GM18909 (cell line): ENCODE measurements around the gene FLVCR2.
"Not testable (repeated sequence)": the region's sequence is repeated elsewhere in the genome, so short reads cannot be mapped to it uniquely, and the experiment has no call there.

Experiments
- ATAC-seq: cut with Tn5 transposase; IDR thresholded peaks from one replicate; pipeline ENCODE4 v1.9.1; 2021; ENCODE audit warnings: mild to moderate bottlenecking; ENCODE audit not compliant: unreplicated experiment, poor library complexity

FLVCR2 gene

GRCh38 chr14:75587388-75587787 lies 9.0 kb downstream of the FLVCR2 start:
- no peak for ATAC-seq

GRCh38 chr14:75589931-75590330 lies 11.5 kb downstream of the FLVCR2 start:
- no peak for ATAC-seq

GRCh38 chr14:75591331-75591946 lies 13.0 kb downstream of the FLVCR2 start:
- no peak for ATAC-seq

- no peak for ATAC-seq
Measured at GRCh38 chr14:75591987-75592575, 13.7 kb downstream of the FLVCR2 start.

GRCh38 chr14:75595226-75595625 lies 16.8 kb downstream of the FLVCR2 start:
- ATAC-seq = no peak

GRCh38 chr14:75597149-75597548 lies 18.7 kb downstream of the FLVCR2 start:
- no peak for ATAC-seq

GRCh38 chr14:75600100-75600499 lies 21.7 kb downstream of the FLVCR2 start:
- ATAC-seq = not testable (repeated sequence)

- not testable (repeated sequence) for ATAC-seq
Measured at GRCh38 chr14:75601061-75601460, 22.6 kb downstream of the FLVCR2 start.

GRCh38 chr14:75602503-75602902 lies 24.1 kb downstream of the FLVCR2 start:
- ATAC-seq = no peak

- ATAC-seq = no peak
Measured at GRCh38 chr14:75604979-75605851, 26.8 kb downstream of the FLVCR2 start.

GRCh38 chr14:75605916-75606315 lies 27.5 kb downstream of the FLVCR2 start:
- ATAC-seq = no peak

- no peak for ATAC-seq
Measured at GRCh38 chr14:75607044-75607443, 28.6 kb downstream of the FLVCR2 start.

- ATAC-seq = no peak
Measured at GRCh38 chr14:75607842-75608640, 29.6 kb downstream of the FLVCR2 start.

- ATAC-seq = no peak
Measured at GRCh38 chr14:75609116-75609515, 30.7 kb downstream of the FLVCR2 start.

GRCh38 chr14:75609606-75610475 lies 31.4 kb downstream of the FLVCR2 start:
- no peak for ATAC-seq

GRCh38 chr14:75610834-75611233 lies 32.4 kb downstream of the FLVCR2 start:
- no peak for ATAC-seq

GRCh38 chr14:75612157-75612556 lies 33.7 kb downstream of the FLVCR2 start:
- ATAC-seq = no peak

- no peak for ATAC-seq
Measured at GRCh38 chr14:75614179-75614578, 35.8 kb downstream of the FLVCR2 start.

GRCh38 chr14:75615200-75615599 lies 36.8 kb downstream of the FLVCR2 start:
- no peak for ATAC-seq

- no peak for ATAC-seq
Measured at GRCh38 chr14:75619548-75619947, 41.1 kb downstream of the FLVCR2 start.
